NCI-H524 treated with DMSO at 0.1 percent for 48 hours (cell line): ENCODE results near the gene PMPCA.
"Not testable (repeated sequence)": the region's sequence is repeated elsewhere in the genome, so short reads cannot be mapped to it uniquely, and the experiment has no call there.

Source experiments
- DNase-seq: peaks from one replicate; lab custom pipeline; 2025; lab: John Stamatoyannopoulos, UW

The PMPCA gene

DNA sequence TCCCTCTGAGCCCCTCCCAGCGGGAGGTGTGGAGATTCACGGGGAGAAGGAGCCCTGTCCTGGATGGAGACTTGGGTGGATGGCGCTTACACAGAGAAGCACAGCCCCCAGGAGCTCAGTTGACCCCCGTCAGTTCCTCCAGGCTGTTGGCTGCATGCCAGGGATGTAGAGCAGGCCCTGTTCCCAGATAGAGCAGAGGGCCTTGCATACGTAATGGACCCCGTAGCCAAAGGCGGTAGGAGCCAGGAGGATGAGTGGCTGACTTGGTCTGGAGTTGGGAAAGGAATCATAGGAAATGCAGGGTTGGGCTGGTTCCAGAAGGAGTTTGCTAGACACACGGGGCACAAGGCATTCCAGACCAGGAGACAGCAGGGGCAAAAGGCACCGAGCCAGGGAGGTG is 2.5 kb downstream of the PMPCA start:
- DNase-seq: no peak

GRCh38 chr9:136416427-136416826 is 6.0 kb downstream of the PMPCA start:
- DNase-seq: no peak

DNA sequence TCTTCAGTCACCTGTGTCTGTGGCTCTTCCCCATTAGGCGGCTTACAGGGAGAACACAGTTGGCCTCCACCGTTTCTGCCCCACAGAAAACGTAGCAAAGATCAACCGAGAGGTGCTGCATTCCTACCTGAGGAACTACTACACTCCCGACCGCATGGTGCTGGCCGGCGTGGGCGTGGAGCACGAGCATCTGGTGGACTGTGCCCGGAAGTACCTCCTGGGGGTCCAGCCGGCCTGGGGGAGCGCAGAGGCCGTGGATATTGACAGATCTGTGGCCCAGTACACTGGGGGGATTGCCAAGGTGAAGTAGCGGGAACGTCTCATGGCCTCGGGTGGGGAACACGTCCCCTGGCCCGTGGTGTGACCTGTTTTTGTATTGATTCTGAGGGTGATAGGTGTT is 6.5 kb downstream of the PMPCA start:
- DNase-seq: no peak

- DNase-seq: no peak
Measured at GRCh38 chr9:136418182-136419091, 8.0 kb downstream of the PMPCA start.

- DNase-seq: no peak
Measured at GRCh38 chr9:136419092-136419420, 8.6 kb downstream of the PMPCA start.

GRCh38 chr9:136421791-136422190 is 11.3 kb downstream of the PMPCA start:
- no peak for DNase-seq

- no peak for DNase-seq
Measured at GRCh38 chr9:136422876-136423275, 12.4 kb downstream of the PMPCA start.

DNA sequence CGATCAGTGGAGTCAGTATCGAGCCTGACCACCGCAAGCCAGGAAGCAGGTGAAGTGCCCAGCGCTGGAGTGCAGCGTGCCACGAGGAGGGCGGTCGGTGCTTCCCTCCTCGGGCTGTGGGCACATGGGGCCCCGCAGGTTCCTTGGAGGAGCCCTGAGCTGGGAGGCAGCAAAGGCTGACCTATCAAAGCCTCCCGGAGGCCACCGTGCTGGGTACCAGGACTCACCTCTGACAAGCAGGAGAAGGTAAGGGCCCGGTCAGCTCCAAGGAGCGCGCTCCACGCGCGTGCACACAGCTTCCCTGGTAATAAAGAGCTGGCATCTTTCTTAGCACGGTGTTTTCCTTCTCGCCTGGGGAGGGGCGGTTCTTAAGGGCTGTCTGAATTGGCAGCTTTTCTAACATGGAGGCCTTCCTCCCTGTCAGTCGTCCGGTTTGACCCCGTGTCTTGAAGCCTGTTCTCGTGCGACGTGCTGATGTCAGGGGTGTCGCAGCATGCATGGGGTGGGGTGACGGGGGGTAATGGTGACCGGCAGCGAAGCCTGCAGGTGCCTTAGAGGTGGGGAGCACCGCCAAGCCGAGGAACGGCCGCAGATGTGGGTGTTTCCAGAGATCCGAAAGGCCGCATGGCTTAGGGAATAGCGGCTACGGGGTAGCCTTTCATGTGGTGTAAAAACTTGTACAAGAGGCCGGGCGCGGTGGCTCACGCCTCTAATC is 13.1 kb downstream of the PMPCA start:
- DNase-seq: no peak

DNA sequence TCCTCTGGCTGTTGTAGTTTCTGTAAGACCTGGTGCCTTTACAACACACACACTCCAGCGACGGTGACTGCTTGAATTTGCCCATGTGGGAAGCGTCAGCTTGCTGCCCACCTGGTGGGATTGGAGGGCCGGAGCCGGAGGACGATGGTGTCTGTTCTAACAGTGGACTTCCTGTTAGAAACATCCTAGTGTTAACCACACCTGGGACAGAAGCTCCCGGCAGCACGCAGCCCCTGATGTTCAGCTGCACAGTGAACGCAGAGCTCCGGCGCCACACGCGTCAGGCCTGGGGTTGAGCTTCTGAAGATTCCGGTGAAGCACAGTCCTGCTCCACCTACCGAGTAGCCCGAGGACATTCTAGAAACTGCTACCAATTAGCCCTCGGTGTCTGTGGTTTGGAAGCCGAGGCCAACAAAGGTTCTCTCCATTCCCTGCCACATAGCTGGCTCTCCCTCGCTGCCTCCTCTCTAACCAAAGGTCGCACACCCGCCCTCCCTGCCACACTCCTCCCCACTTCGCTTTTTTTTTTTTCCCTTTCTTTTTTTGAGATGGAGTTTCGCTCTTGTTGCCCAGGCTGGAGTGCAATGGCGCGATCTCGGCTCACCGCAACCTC is 14.4 kb downstream of the PMPCA start:
- no peak for DNase-seq

GRCh38 chr9:136425367-136425766 is 14.9 kb downstream of the PMPCA start:
- not testable (repeated sequence) for DNase-seq

DNA sequence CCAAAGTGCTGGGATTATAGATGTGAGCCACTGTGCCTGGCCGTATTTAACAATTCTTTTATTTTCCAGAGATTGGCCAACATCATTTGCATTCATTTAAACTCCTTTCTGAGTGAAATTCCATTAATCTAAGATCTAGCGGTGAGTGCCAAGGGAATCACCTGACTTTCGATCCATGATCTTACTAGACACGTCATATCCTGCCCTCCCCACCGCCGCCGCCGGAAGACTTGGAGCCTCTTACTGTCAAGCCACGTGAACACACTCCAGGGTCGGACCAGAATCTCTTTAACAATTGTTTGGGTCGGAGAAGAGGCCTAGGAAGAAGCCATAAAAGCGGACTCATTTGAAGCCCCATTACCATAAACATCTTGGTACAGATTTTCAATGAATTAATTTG is 16.3 kb downstream of the PMPCA start:
- no peak for DNase-seq

DNA sequence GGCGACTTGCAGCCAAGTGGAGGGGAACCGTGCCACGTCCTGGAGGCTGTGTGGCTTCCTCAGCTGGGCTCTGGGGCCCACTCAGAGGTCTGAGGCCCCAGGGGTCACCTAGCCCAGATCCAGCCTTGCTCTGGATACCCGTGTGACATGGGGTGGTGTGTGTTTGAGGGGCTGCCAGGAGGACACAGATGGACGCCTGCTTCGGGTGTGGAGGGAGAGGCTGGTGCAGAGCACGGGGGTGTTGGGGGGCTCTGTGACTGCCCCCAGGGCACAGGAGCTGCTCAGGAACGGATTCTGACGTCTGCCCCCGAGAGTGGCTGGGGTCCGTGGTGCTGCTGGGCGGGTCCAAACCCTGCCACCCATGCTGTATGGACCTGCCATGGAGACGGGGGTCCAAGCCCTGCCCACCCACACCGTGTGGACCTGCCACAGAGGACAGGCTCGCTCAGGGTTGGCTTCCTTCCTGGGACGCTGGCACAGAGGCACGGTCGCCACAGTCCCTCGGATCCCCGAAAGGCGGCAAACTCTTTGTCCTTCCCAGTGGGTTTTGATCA is 18.7 kb downstream of the PMPCA start:
- no peak for DNase-seq

- DNase-seq: peak; percentile 81
Measured at GRCh38 chr9:136429683-136430491, 19.4 kb downstream of the PMPCA start.

GRCh38 chr9:136430588-136431234 is 20.3 kb downstream of the PMPCA start:
- DNase-seq: no peak

DNA sequence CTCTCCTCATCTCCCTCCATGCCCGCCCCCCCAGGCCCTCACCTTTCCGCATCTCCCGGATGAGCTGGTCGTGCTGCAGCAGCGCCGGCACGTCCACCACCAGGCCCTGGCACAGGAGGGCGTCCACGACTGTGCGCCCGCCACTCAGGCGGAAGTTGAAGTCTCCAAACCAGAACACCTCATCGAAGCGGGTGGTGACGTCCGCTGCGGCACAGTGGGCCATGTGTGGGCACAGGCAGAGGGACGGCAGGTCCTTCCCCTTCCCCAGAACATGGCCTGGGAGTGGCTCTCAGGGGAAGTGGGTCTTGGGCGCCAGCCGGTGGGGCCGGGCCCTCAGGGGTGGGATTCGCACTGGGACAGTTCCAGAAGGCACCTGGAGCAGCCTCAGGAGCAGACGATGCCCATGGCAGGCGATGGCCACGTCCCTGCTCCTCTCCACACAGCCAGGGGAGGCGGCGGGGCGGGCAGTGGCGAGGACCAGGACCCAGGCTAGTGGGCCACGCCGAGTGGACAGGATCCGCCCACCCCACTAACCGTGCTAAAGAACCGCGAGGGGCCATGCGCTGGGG is 21.4 kb downstream of the PMPCA start:
- no peak for DNase-seq

DNA sequence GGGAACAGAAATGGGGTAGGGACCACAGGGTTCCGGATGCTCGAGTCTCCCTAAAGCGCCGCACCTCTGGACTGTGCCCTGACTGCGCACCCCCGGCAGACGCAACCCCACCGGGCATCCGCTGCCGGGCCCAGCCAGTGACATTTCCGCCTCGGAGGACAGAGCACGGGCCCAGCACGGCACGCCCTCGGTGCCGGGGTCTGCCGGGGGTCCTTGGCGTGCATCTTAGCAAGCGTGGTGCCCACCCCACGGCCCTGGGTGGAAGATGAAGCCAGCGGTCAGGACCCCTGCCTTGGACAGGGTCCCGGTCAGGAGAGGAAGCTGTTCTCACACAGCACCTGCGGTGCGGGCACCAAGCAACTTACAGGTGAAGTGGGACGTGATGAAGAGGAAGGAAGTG is 22.1 kb downstream of the PMPCA start:
- no peak for DNase-seq

- no peak for DNase-seq
Measured at GRCh38 chr9:136433043-136433715, 22.7 kb downstream of the PMPCA start.

- DNase-seq: no peak
Measured at GRCh38 chr9:136433849-136434579, 23.6 kb downstream of the PMPCA start.

GRCh38 chr9:136434580-136435169 is 24.2 kb downstream of the PMPCA start:
- DNase-seq: no peak
